Liver (tissue), 9 donors: ENCODE measurements around the gene CNTN5. TPM values are rescaled to one million over a fixed set of nuclear protein-coding genes. Genes with fewer than 3 reads are reported as not detected.
A peak's percentile ranks its signal among the peaks of the same experiment; 100 is the strongest.

ENCODE experiments used
- DNase-seq: peaks from one replicate; pipeline ENCODE4 v3.0.0-alpha.2; 2017; ENCODE audit warnings: low spot score
- H3K27ac ChIP-seq, 2 donors: one replicate each; pipeline ENCODE4 v1.7.0; 2013; ENCODE audit warnings: inconsistent platforms in 2 of 2, low read length in 2 of 2, control low read depth in 1 of 2, low read depth in 1 of 2, mild to moderate bottlenecking in 1 of 2
- H3K27me3 ChIP-seq, 4 donors: one replicate each; pipeline versions ENCODE4 v1.6.1 to v1.7.0; 2013; ENCODE audit warnings: low read length in 3 of 4, inconsistent platforms in 1 of 4, mild to moderate bottlenecking in 1 of 4, moderate library complexity in 1 of 4; ENCODE audit not compliant: control insufficient read depth in 4 of 4, insufficient read depth in 4 of 4
- H3K36me3 ChIP-seq, 4 donors: one replicate each; pipeline versions ENCODE4 v1.6.1 to v1.7.0; 2013; ENCODE audit warnings: low read length in 3 of 4, mild to moderate bottlenecking in 3 of 4, low read depth in 1 of 4, moderate library complexity in 1 of 4; ENCODE audit not compliant: control insufficient read depth in 4 of 4, insufficient read depth in 3 of 4
- H3K4me1 ChIP-seq, 4 donors: one replicate each; pipeline versions ENCODE4 v1.6.1 to v1.7.0; 2013; ENCODE audit warnings: low read length in 3 of 4, mild to moderate bottlenecking in 3 of 4, moderate library complexity in 1 of 4; ENCODE audit not compliant: control insufficient read depth in 4 of 4, insufficient read depth in 4 of 4
- H3K4me3 ChIP-seq, 3 donors: one replicate each; pipeline versions ENCODE4 v1.6.1 to v1.7.0; 2013; ENCODE audit warnings: low read length in 3 of 3, control low read depth in 1 of 3, low read depth in 1 of 3, mild to moderate bottlenecking in 1 of 3
- H3K9ac ChIP-seq, 2 donors: one replicate each; pipeline ENCODE4 v1.7.0; 2013; ENCODE audit warnings: low read length in 2 of 2, mild to moderate bottlenecking in 2 of 2, moderate library complexity in 2 of 2, control low read depth in 1 of 2, low read depth in 1 of 2
- H3K9me3 ChIP-seq, 4 donors: one replicate each; pipeline versions ENCODE4 v1.6.1 to v1.7.0; 2013; ENCODE audit warnings: low read length in 3 of 4; ENCODE audit not compliant: control insufficient read depth in 4 of 4
- CTCF ChIP-seq: fragments of 150-350 bp; IDR thresholded peaks from 2 replicates; pipeline ENCODE4 v1.5.1; 2017; ENCODE audit warnings: improper control_type of control experiment, low read depth, low read length; ENCODE audit not compliant: missing input control
- EGR1 ChIP-seq, 2 donors: IDR thresholded peaks; 2 replicates each; pipeline ENCODE4 v1.6.1; 2016 to 2018; ENCODE audit warnings: antibody characterized with exemption in 2 of 2, low read depth in 2 of 2
- FOXA1 ChIP-seq: IDR thresholded peaks from 2 replicates; pipeline ENCODE4 v1.6.1; 2016; ENCODE audit warnings: antibody characterized with exemption
- FOXA2 ChIP-seq: IDR thresholded peaks from 2 replicates; pipeline ENCODE4 v1.6.1; 2016; ENCODE audit warnings: antibody characterized with exemption
- GABPA ChIP-seq, 2 donors: IDR thresholded peaks in 1 of 2; conservative IDR thresholded peaks in 1 of 2; 2 replicates each; pipeline ENCODE4 v1.6.1; 2016; ENCODE audit warnings: antibody characterized with exemption in 2 of 2, mild to moderate bottlenecking in 1 of 2, moderate library complexity in 1 of 2
- HNF4A ChIP-seq, 2 donors: conservative IDR thresholded peaks; 2 replicates each; pipeline ENCODE4 v1.6.1; 2016; ENCODE audit warnings: antibody characterized with exemption in 2 of 2, mild to moderate bottlenecking in 2 of 2
- HNF4G ChIP-seq: IDR thresholded peaks from 2 replicates; pipeline ENCODE4 v1.6.1; 2016; ENCODE audit warnings: antibody characterized with exemption
- JUND ChIP-seq, 2 donors: IDR thresholded peaks; 2 replicates each; pipeline ENCODE4 v1.6.1; 2016; ENCODE audit warnings: antibody characterized with exemption in 2 of 2
- RAD21 ChIP-seq, 2 donors: IDR thresholded peaks; 2 replicates each; pipeline ENCODE4 v1.6.1; 2016; ENCODE audit warnings: antibody characterized with exemption in 2 of 2, mild to moderate bottlenecking in 2 of 2
- RXRA ChIP-seq, 2 donors: IDR thresholded peaks; 2 replicates each; pipeline ENCODE4 v1.6.1; 2017 to 2018; ENCODE audit warnings: antibody characterized with exemption in 2 of 2, mild to moderate bottlenecking in 1 of 2
- TAF1 ChIP-seq: conservative IDR thresholded peaks from 2 replicates; pipeline ENCODE4 v1.6.1; 2016; ENCODE audit warnings: antibody characterized with exemption, mild to moderate bottlenecking
- YY1 ChIP-seq: IDR thresholded peaks from 2 replicates; pipeline ENCODE4 v1.6.1; 2016; ENCODE audit warnings: antibody characterized with exemption, mild to moderate bottlenecking
- ZBTB33 ChIP-seq: IDR thresholded peaks from 2 replicates; pipeline ENCODE4 v1.6.1; 2016; ENCODE audit warnings: antibody characterized with exemption
- whole genome bisulfite sequencing: extraction: QIAGEN DNeasy Blood & Tissue Kit; methylation state at CpG from one replicate; pipeline ENCODE4 v1.1.7; 2013; 5-methylcytosine and 5-hydroxymethylcytosine counted together
- polyA plus RNA-seq, 2 donors: library from polyadenylated mRNA; stranded (reverse) in 1 of 2; unstranded in 1 of 2; fragments of 200-250 nt in 1 of 2; fragments of >200 nt in 1 of 2; fragmentation: Nextera tagmentation in 1 of 2; extraction: Ambion mirVana in 1 of 2; gene quantifications; one replicate each; pipeline versions ENCODE4 v1.2.1 to v1.2.3, GENCODE V29; 2013 to 2015
- total RNA-seq, 2 donors: library from RNA; depleted of rRNA; stranded (reverse); fragments of >200 nt; gene quantifications; one replicate each; pipeline ENCODE4 v1.2.3, GENCODE V29; 2014
- donor health status: healthy.
- donor health status: healthy.
- donor health status: healthy.
- donor health status: healthy.
- donor health status: healthy.

CNTN5 gene
- total and polyA plus RNA-seq, 4 donors = 0.01 to 0.08 (median 0.04) TPM

GRCh38 chr11:99718291-99718690 lies 697.5 kb downstream of the CNTN5 start:
- H3K9me3 ChIP-seq = peaks cover 0 to 4% (median 2%) of the 10 kb centered on the region in 4 donors
- no peak overlapping the region for H3K4me3 ChIP-seq
- TF ChIP-seq CTCF = no peak
- TF ChIP-seq FOXA2 = no peak
- no peak for TF ChIP-seq HNF4G
- no peak for TF ChIP-seq FOXA1
- no peak for TF ChIP-seq RXRA (IDR thresholded peaks at IDR 0.05)
- no peak for TF ChIP-seq HNF4A (conservative IDR thresholded peaks at IDR 0.05)
- no peak for TF ChIP-seq RAD21 (IDR thresholded peaks at IDR 0.05)
- TF ChIP-seq GABPA (IDR thresholded peaks at IDR 0.05 in 1 of 2, conservative IDR thresholded peaks at IDR 0.05 in 1 of 2) = no peak
- no peak for TF ChIP-seq TAF1
- H3K4me1 ChIP-seq = no peaks in the 10 kb centered on the region
- H3K27me3 ChIP-seq = no peaks in the 10 kb centered on the region
- DNase-seq = no peak
- H3K27ac ChIP-seq = no peak overlapping the region
- no peak overlapping the region for H3K9ac ChIP-seq
- no peaks in the 10 kb centered on the region for H3K36me3 ChIP-seq

GRCh38 chr11:99739464-99740089 lies 718.8 kb downstream of the CNTN5 start:
- WGBS = 21% methylated on average over 4 of the region's 4 CpGs
- DNase-seq = no peak
- peaks cover 0 to 3% (median 0%) of the 10 kb centered on the region in 4 donors for H3K27me3 ChIP-seq
- no peaks in the 10 kb centered on the region for H3K36me3 ChIP-seq
- H3K9ac ChIP-seq = no peak overlapping the region
- TF ChIP-seq GABPA (IDR thresholded peaks at IDR 0.05 in 1 of 2, conservative IDR thresholded peaks at IDR 0.05 in 1 of 2) = no peak
- TF ChIP-seq TAF1 = no peak
- no peak for TF ChIP-seq FOXA1
- TF ChIP-seq JUND (IDR thresholded peaks at IDR 0.05) = no peak
- no peak for TF ChIP-seq YY1
- peak; percentile 79 to 83 for TF ChIP-seq RAD21 (IDR thresholded peaks at IDR 0.05)
- no peak for TF ChIP-seq HNF4G
- no peak for TF ChIP-seq HNF4A (conservative IDR thresholded peaks at IDR 0.05)
- TF ChIP-seq RXRA (IDR thresholded peaks at IDR 0.05) = no peak
- TF ChIP-seq ZBTB33 = no peak
- no peak for TF ChIP-seq FOXA2
- TF ChIP-seq EGR1 (IDR thresholded peaks at IDR 0.05; ENCODE audit: low read depth in 2 of 2) = no peak
- TF ChIP-seq CTCF = peak; percentile 52
- no peaks in the 10 kb centered on the region for H3K4me1 ChIP-seq
- no peak overlapping the region for H3K27ac ChIP-seq
- no peaks in the 10 kb centered on the region for H3K9me3 ChIP-seq
- H3K4me3 ChIP-seq = no peak overlapping the region
